HG03097 (cell line): Measurements from ENCODE around the gene HOXD10.

Experiments used
- ATAC-seq: cut with Tn5 transposase; IDR thresholded peaks from one replicate; pipeline ENCODE4 v1.9.1; 2021; ENCODE audit not compliant: unreplicated experiment, low FRiP score

HOXD10 gene

GRCh38 chr2:176148751-176149421 is 32.3 kb downstream of the HOXD10 start:
- ATAC-seq = no peak

- ATAC-seq = no peak
Observed at GRCh38 chr2:176149481-176149938, 32.9 kb downstream of the HOXD10 start.

DNA sequence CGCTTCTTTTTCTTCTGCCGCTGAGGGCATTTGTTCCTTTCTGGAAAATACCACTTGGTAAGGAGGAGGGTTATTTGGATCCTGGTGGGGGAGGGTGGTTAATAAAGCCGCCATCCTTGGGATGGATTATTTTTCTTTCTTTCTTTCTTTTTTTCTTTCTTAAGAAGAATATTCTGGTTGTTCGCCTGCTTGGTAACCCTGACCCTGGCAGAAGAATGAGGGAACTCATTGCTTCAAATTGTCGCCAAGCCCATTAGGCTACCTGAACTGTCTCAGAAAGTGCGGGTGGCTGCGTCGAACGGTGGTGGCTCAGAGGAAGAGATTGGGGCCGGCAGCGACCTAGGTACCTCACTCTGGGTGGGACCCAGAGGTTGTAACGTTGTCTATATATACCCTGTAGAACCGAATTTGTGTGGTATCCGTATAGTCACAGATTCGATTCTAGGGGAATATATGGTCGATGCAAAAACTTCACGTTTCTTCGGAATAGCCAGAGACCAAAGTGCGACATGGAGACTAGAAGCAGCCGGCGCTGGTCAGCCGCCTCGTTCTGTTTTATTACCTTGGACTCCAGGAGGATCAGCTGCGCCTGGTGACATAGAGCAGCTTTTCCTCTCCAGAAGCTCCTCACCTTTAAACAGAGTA is 33.5 kb downstream of the HOXD10 start:
- no peak for ATAC-seq

DNA sequence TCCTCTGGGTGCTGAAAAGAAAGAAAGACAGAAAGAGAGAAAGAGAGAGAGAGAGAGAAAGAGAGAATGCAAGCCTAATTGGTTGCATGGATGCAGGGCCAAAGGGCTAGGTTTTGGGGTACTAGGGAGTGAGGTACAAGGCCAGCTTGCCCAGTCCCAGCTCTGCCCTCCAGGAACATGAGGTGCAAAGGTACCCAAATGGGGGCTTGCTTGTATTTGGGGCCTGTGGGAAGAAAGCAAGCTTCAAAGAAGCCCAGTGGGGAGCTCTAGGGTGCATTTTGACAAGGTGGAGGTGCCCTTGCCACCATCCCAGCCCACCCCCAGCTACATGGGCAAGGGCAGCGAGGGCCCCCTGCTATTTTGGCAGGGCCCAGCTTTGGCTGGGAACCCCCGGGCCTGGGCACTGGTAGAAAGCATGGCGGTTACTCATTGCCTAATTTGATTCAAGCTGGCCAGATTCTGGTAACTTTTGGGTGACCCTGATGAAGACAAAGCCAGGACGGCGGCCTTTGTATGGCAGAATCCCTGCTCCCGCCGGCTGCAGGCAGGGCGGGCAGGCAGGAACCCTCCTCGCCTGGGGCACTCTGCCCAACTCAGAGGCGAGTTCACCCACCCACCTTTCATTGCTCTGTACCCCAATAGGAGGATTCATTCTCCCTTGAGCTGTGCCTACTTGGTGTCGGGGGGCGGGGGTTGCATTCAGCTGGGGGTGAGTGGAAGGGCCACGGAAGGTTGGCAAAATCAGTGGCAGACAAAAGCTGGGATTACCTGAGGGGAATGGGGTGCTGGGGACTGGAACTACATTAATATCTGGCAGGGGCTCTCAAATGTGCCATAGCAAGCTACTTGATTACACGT is 34.2 kb downstream of the HOXD10 start:
- no peak for ATAC-seq

DNA sequence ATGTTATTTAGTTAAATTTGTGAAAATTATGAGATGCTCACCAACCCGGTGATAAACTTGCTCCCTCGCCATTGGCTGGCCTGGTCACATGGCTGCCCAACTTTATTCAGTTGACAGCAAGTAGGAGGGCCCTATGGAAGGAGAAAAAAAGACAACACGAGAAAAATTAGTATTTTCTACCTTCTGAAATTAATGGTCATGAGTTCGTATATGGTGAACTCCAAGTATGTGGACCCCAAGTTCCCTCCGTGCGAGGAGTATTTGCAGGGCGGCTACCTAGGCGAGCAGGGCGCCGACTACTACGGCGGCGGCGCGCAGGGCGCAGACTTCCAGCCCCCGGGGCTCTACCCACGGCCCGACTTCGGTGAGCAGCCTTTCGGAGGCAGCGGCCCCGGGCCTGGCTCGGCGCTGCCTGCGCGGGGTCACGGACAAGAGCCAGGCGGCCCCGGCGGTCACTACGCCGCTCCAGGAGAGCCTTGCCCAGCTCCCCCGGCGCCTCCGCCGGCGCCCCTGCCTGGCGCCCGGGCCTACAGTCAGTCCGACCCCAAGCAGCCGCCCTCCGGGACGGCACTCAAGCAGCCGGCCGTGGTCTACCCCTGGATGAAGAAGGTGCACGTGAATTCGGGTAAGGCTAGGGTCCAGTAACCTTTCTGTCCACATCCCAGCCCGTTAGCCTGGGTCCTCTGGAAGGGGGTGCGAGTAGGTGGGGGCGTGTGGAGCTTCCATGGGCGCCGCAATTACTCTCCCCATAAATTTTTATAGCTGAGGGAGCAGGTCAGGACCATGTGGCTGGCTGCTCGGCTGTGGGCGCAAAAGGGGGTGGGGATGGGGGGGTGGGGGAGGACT is 35.1 kb downstream of the HOXD10 start, which contains the start of gene HOXD4:
Gene HOXD4, plus strand, starts transcription at position 109 of the 846 bp plus-strand sequence. Its CDS starts 84 bp downstream, at position 193.
- ATAC-seq = no peak

DNA sequence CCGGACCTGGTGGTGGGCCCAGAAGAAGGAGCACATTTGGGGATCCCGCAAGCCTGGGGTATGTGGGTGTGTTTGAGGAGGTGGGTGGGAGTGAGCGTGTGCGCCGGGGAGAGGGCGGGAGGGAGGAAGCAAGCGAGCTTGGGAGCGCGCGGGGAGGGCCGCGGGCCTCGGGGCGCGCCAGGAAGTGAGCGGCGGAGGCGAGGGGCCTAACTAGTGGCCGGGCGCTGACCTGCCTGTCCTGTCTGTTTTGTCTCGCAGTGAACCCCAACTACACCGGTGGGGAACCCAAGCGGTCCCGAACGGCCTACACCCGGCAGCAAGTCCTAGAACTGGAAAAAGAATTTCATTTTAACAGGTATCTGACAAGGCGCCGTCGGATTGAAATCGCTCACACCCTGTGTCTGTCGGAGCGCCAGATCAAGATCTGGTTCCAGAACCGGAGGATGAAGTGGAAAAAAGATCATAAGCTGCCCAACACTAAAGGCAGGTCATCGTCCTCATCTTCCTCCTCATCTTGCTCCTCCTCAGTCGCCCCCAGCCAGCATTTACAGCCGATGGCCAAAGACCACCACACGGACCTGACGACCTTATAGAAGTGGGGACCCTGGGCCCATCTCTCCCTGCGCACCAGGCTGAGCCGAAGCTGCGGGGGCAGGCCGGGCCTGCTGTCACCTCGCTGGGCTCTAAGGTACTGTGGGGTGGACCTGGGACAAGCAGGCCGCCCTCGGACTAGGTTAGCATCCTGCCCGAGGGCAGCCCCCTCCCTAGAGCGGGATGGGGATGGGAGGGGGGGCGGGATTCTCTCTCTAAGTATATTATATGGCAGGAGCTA is 36.0 kb downstream of the HOXD10 start:
- no peak for ATAC-seq

DNA sequence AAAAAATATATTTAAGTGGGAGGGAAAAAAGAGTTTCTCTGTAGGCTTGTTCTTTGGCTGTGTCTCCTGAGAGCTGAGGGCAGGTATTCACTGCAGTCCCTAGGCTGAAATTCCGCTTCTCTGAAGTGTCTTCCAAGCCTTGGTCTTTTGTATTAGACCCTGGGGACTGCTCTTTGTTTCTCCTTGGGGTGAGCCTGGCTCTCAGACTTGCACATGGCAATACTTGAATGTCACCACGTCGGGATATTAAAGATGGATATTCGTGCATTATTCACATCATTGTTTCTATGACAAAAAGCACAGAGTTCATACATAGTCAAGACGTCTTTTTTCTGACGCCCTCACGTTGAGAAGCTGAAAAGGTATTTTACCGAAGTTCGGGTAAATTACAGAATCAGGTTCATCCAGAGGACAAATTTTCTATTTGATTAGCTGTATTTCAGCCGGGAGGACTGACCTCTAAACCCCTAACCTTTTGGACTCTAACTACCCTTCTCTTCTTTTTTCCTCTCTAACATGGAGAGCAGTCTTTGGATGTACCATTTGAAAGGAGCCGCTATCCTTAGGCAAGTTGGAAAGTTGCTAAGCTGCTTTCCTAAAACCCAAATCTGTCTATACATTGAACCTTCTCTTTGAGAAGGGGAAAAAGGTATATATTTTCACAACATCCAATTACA is 38.1 kb downstream of the HOXD10 start:
- no peak for ATAC-seq

GRCh38 chr2:176155356-176156044 is 38.9 kb downstream of the HOXD10 start:
- ATAC-seq = no peak

- no peak for ATAC-seq
Observed at GRCh38 chr2:176156301-176156806, 39.8 kb downstream of the HOXD10 start.

DNA sequence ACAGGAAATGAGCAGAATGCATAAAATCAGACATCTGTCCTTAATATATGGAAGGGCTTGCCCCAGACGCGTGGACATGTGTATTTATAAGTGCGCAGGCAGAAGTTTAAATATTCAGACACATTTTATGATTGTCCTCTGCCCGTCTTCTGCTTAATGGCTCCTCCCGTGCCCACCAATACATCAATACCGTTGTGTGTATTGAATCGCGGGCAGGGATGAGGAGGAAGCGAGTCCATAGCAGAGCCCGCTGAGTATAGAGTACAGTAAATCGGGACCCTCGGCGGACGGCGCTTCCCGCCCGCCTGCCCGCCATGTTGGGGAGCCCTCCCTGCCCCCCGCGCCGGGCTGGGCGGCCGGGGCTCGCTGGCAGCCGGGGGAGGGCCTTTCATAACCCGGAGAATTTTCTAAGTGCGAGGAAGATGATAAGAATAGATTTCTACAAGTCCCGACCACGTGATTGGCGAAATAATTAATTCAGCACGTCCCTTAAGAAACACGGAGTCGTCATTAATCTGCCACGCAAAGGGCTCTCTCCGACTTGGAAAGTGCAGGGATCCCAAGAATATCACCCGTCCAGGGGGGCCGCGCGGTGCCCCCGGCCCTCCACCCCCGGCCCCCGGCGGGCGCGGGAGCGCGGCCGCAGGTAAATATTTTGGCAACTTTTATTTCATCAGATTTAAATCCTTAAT is 40.4 kb downstream of the HOXD10 start, which contains the start of gene HOXD3:
Gene HOXD3, plus strand, starts transcription at position 501 of the 692 bp plus-strand sequence. CDS start 11,808 bp downstream, outside the sequence.
- no peak for ATAC-seq

DNA sequence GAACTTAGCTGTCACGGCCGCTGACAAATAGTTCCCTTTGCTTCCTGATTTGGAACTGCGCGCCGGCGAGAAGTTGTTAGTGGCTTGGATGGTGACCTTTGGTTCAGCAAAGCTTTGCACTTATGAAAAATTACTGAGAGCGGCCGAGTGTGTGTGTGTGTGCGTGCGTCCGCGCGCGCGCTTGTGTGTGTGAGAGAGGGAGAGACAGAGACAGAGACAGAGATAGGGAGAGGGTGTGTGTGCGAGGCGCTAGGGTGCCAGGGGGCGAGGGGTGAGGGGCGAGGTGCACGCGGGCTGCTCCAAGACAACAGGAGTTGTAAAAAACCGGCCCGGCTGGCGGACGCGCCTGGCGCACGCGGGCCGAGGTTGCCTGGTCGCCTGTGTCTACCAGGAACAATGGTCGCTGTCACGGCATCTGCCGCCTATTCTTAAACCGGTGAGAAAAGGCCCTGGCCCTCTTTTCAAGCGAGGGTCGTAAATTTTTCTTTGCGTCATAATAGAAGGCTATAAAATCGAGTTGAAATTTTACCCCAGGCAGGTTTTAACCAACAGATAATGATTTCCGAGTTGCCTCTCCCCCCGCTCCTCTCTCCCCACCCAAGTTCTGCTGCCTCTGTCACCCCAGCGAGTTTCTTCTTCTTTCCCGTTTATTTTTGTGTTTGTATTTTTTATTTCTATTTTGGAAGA is 41.1 kb downstream of the HOXD10 start:
- ATAC-seq = no peak

DNA sequence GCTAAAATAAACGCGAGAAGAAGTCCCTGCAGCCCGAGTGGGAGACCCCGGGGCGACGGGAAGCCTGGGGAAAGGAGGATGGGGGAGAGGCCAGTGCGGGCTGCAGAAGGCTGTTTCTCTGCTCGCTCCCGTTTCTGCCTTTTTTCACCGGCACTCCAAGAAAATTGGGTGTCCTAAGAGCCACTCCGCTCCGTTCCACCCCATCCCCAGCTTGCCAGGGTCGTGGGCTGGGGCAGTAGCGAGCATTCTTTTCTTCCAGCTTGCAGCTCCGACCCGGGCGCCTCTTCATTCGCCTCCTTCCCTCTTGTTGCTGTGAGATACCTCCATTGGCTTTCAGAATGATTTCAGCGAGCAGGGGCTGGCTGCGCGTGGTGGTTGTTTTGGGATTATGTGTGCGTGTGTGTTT is 41.6 kb downstream of the HOXD10 start:
- ATAC-seq = no peak

GRCh38 chr2:176158855-176159662 is 42.5 kb downstream of the HOXD10 start:
- ATAC-seq = no peak

DNA sequence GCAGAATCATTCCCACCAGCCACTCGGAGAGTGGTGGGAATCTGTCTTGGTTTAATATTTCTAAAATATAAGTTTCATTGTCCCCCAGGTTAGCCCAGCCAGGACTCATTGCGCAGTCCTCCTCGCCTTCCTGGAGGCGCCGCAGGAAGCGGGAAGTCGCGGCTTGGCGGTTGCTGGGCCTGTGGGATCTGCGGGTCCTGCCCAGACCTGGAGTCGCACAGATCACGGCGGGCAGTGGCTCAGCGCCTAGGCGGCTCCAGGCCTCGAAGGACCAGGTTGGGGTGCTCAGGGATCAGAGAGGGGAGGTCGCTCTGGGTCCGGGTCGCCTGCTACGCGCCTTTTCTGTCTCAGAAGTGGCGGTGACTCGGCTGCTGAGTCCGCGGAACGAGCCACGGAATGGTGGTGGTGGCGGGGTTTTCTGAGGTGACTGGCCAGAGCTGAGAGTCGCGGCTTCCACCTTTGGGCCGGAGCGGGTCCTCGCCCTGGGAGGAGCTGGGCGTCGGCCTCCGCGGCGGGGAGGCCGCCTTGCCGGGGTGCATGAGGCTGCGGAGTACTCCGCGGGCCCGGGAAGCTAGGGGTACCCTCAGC is 43.2 kb downstream of the HOXD10 start:
- no peak for ATAC-seq

DNA sequence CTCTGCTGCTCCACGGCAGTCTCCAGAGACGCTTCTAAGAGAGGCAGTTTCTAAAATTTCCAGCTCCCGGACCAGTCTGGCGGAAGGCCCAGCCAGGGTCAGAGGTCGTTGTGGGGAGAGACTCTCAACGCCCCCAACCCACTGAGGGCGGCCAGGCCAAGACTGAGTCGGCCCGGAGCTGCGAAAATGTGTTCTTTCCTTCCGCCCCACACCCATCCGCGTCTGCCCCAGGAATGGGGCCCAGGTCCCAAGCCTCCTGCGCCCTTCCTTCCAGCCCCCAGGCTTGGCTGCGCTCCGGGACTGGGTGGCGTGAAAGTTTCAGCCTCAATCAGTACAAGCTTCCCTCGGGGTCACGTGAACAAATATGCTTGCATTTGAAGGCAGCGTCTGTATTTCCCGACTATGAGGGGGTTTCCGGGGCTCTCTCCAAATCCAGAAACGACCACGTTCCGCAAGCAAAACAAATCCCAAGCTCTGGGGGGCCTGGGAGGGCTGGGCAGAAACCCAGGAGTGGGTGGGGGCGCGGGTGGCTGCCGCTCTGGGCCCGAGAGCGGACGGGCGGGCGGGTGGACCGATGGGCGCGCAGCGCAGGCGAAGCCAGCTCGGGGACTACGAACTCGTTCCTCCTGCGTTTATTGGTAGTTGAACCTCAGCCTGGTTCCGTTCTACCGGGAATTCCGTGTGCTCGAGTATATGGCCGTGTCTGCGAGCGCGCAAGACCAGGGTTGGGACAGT is 43.8 kb downstream of the HOXD10 start:
- no peak for ATAC-seq
